Measurements from ENCODE around the gene HSPBP1. TPM values are rescaled to one million over a fixed set of nuclear protein-coding genes. Genes with fewer than 3 reads are reported as not detected.
"Not testable (repeated sequence)": the region's sequence is repeated elsewhere in the genome, so short reads cannot be mapped to it uniquely, and the experiment has no call there.

HSPBP1 gene
- total RNA-seq: 10 to 100 TPM; 25.6 to 36.0 (median 29.5) TPM
- long read RNA-seq, donor 1, transcript HSPBP1-202 (8 exons, 1,572 nt): major isoform, 41 of 61 reads
- long read RNA-seq, donor 1, partial matches to known transcripts: 4 of 61 reads
- long read RNA-seq, donor 1, other reads (novel, unspliced or antisense): 14 of 61 reads
- long read RNA-seq, donor 2, transcript HSPBP1-202 (8 exons, 1,572 nt): major isoform, 30 of 54 reads
- long read RNA-seq, donor 2, partial matches to known transcripts: 2 of 54 reads
- long read RNA-seq, donor 2, other reads (novel, unspliced or antisense): 18 of 54 reads

DNA sequence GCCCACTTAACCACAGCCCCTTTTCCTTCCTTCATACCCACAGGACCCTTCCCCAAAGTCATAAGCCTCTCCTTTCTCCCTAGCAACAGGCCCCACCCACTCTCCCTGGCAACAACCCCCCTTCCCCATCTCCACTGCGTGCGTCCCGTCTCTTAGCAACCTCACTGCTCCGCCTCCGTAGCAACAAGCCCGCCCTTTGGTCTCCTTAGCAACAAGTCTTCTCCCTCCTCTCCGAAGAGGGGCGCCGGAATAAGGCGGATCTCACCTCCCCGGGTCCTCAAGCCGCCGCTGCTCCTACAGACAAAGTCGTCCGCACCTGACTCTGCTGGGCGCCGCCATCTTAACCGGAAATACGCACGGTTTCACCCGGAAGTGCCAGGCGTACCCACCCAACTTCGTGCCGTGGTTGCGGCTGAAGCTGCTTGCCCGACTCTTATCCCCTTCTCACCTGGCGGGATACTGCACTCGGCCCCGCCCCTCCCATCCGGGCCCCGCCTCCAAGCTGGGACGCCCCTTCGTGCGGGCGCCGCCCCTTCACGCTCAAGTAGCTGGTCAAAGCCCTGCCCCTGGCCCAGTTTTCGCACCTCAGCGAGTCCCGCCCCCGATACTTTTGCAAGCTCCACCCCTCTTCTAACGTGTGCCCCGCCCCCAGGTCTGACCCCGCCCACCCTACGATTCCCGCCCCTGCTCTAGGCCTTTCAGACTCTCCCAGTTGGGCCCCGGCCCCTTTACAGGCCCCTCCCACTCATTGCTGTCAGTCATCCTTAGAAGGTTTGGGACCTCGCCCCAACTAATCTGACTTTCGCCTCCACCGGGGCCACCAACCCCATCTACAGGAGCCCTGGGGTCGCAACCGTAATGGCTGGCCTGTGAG lies at the start of gene HSPBP1:
Gene HSPBP1, minus strand, starts transcription at position 341 of the 874 bp plus-strand sequence. CDS start 502 bp downstream, outside the sequence.
- intact Hi-C loops (cut with DNase I, micrococcal nuclease): no loop called here
- H3K9me3 ChIP-seq: no peaks in the 10 kb centered on the region
- peaks cover 11% of the 10 kb centered on the region for H3K4me1 ChIP-seq (ENCODE audit: low read depth)
- H3K4me3 ChIP-seq: peak within 1 kb of the TSS; percentile 42
- H3K36me3 ChIP-seq (ENCODE audit: low read depth): no peaks in the 10 kb centered on the region
- TF ChIP-seq CTCF (IDR thresholded peaks at IDR 0.05): no peak
- ATAC-seq: peak; percentile 96
- peak; percentile 97 to 99 (median 99) for DNase-seq

- DNase-seq; intact Hi-C loops (cut with DNase I, micrococcal nuclease); H3K9me3 ChIP-seq: not testable (repeated sequence)
These were observed 48.9 kb upstream of the HSPBP1 start for GRCh38 chr19:55328774-55329318.

GRCh38 chr19:55325172-55325571 lies 45.3 kb upstream of the HSPBP1 start, which contains the start of gene TMEM150B:
Gene TMEM150B, minus strand, starts transcription at chr19:55325341. Its CDS starts 4,305 bp downstream, at chr19:55321036.
- no peak for ATAC-seq

More at GRCh38 chr19:55328774-55329318, 48.9 kb upstream of the HSPBP1 start:
- ATAC-seq; H3K4me1 ChIP-seq (ENCODE audit: low read depth); H3K36me3 ChIP-seq (ENCODE audit: low read depth); H3K4me3 ChIP-seq: not testable (repeated sequence)

GRCh38 chr19:55324662-55325061 lies 44.8 kb upstream of the HSPBP1 start:
- Histone ChIP-seq H3K4me1 (ENCODE audit: low read depth) (peaks cover 9% of the 10 kb centered on the region), H3K36me3 (ENCODE audit: low read depth) (no peaks in the 10 kb centered on the region), H3K9me3 (no peaks in the 10 kb centered on the region), H3K4me3 (no peak overlapping the region)
- DNase-seq: no peak
- no peak for ATAC-seq
- no peak for TF ChIP-seq CTCF (IDR thresholded peaks at IDR 0.05)
- intact Hi-C loops (cut with DNase I, micrococcal nuclease): no loop called here

More at GRCh38 chr19:55325172-55325571, 45.3 kb upstream of the HSPBP1 start, which contains the start of gene TMEM150B:
- intact Hi-C loops (cut with DNase I, micrococcal nuclease): no loop called here
- no peak for TF ChIP-seq CTCF (IDR thresholded peaks at IDR 0.05)
- Histone ChIP-seq H3K4me1 (ENCODE audit: low read depth) (peaks cover 9% of the 10 kb centered on the region), H3K4me3 (no peak within 1 kb of the TSS), H3K36me3 (ENCODE audit: low read depth) (no peaks in the 10 kb centered on the region), H3K9me3 (no peaks in the 10 kb centered on the region)
- no peak for DNase-seq

DNA sequence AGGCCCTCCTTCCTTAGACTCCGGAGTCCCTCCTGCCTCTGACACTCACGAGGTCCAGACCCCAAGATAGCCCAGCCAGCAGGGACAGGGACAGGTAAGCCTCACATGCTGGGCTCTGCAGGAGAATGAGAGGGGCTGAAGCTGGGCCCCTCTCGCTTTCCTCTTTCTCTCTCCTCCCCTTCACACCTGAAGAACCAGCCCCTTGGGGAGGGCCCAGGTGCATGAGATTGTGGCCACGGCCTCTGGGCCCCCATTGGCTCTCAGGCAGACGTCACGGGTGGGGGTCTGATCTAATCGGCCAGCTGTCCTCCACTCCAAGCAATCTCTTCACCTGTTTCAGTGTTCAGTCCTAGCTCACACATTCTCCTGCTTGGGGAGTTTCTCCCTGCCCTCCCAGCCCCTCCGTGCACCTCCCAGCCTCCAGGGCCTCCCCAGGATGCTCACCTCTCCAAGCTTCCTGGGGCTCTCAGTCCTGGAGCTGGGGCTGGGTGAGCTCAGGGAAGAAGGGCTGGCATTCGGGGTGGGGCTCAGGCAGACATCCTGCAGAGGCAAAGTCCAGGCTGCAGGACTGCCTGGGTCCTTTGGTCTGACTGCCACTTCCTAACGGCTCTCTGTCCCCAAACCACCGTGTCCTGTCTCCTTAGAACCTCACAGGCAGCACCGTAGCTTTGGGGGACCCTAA lies 42.4 kb upstream of the HSPBP1 start:
- DNase-seq (peak; percentile 68 to 80 (median 75)), ATAC-seq (peak; percentile 93)
- intact Hi-C loops (cut with DNase I, micrococcal nuclease): no loop called here
- no peak for TF ChIP-seq CTCF (IDR thresholded peaks at IDR 0.05)
- H3K4me3 ChIP-seq: no peak overlapping the region
- peaks cover 9% of the 10 kb centered on the region for H3K4me1 ChIP-seq (ENCODE audit: low read depth)
- H3K36me3 ChIP-seq (ENCODE audit: low read depth): no peaks in the 10 kb centered on the region
- H3K9me3 ChIP-seq: no peaks in the 10 kb centered on the region

All from mucosa of descending colon (tissue), 3 donors.